Measurements from ENCODE around the gene KCNMA1. TPM values are rescaled to one million over a fixed set of nuclear protein-coding genes. Genes with fewer than 3 reads are reported as not detected.

KCNMA1 gene
- polyA plus RNA-seq, 1 donor: 19.6 TPM

DNA sequence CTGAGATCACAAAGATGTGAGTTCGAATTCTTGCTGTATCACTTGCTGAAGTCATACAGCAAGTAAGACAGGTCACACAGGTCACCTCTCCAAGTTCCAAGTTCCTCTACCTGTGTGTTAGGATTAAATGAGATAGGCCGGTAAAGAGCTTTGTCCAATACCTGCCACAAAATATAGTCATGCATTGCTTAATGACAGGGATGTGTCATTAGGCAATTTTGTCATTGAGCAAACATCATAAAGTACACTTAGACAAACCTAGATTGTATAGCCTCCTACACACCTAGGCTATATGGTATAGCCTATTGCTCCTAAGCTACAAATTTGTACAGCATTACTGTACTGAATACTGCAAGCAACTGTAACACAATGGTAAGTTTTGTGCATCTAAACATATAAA, 469.4 kb downstream of the KCNMA1 start:
- WGBS (ENCODE audit: insufficient coverage, low lambda C conversion rate): no CpG with 5 or more reads among the region's 2 CpGs
- no peaks in the 10 kb centered on the region for H3K4me1 ChIP-seq (ENCODE audit: control insufficient read depth, insufficient read depth, low read length)
- no peak overlapping the region for H3K4me3 ChIP-seq (ENCODE audit: low read length)
- no peaks in the 10 kb centered on the region for H3K36me3 ChIP-seq (ENCODE audit: control insufficient read depth, insufficient read depth, low read length)
- no peak overlapping the region for H3K27ac ChIP-seq (ENCODE audit: low read length)
- peak in 1 of 2 donors; percentile 51 for DNase-seq
- no peaks in the 10 kb centered on the region for H3K27me3 ChIP-seq (ENCODE audit: control insufficient read depth, insufficient read depth, low read length)
- no peaks in the 10 kb centered on the region for H3K9me3 ChIP-seq (ENCODE audit: control insufficient read depth, low read depth, low read length)

DNA sequence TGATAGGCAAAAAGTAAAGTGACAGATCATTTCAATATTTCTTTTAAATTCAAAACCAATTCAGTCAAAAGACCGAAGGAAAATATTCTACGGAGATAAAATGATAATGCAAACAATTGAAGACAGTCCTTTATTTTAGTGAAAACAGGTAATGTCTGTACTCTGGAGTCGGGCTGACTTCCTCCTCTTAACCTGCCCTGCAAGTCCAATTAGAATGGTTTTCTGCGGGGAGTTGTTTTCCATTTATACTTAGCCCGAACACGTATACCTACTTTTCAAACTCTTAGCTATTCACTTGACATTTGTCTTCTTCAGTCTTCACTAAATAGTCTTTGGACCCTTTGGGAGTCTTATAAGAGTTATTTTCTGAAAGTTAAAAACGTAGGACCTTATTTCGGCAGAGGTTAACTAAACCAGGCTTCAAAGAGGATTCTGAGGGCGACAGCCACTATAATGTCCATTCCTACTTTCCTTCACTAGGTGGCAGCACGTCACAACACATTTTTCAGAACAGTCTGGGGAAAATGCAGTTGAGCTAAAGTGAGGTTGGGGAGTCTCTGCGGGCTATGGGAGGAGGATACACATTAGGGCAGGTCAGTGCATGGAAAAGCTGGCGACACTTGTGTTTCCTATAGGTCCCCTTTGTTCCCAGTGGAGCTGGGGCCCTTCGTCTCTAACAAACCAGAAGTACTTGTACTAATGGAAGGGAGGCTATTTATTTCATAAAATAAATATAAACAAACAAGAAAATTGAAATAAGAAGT, 472.0 kb downstream of the KCNMA1 start:
- Histone ChIP-seq H3K9me3 (ENCODE audit: control insufficient read depth, low read depth, low read length) (no peaks in the 10 kb centered on the region), H3K27me3 (ENCODE audit: control insufficient read depth, insufficient read depth, low read length) (no peaks in the 10 kb centered on the region), H3K4me3 (ENCODE audit: low read length) (no peak overlapping the region), H3K36me3 (ENCODE audit: control insufficient read depth, insufficient read depth, low read length) (no peaks in the 10 kb centered on the region), H3K27ac (ENCODE audit: low read length) (no peak overlapping the region), H3K4me1 (ENCODE audit: control insufficient read depth, insufficient read depth, low read length) (no peaks in the 10 kb centered on the region)
- WGBS (ENCODE audit: insufficient coverage, low lambda C conversion rate): 63% methylated on average over 6 of the region's 13 CpGs
- peak; percentile 37 to 58 for DNase-seq

- H3K4me3 ChIP-seq (ENCODE audit: low read length): no peak overlapping the region
- 51% methylated on average over 3 of the region's 5 CpGs for WGBS (ENCODE audit: insufficient coverage, low lambda C conversion rate)
- no peak for DNase-seq
- no peaks in the 10 kb centered on the region for H3K4me1 ChIP-seq (ENCODE audit: control insufficient read depth, insufficient read depth, low read length)
- H3K9me3 ChIP-seq (ENCODE audit: control insufficient read depth, low read depth, low read length): no peaks in the 10 kb centered on the region
- no peaks in the 10 kb centered on the region for H3K36me3 ChIP-seq (ENCODE audit: control insufficient read depth, insufficient read depth, low read length)
- H3K27me3 ChIP-seq (ENCODE audit: control insufficient read depth, insufficient read depth, low read length): no peaks in the 10 kb centered on the region
- no peak overlapping the region for H3K27ac ChIP-seq (ENCODE audit: low read length)
These were observed 472.8 kb downstream of the KCNMA1 start for GRCh38 chr10:77164616-77165311.

DNA sequence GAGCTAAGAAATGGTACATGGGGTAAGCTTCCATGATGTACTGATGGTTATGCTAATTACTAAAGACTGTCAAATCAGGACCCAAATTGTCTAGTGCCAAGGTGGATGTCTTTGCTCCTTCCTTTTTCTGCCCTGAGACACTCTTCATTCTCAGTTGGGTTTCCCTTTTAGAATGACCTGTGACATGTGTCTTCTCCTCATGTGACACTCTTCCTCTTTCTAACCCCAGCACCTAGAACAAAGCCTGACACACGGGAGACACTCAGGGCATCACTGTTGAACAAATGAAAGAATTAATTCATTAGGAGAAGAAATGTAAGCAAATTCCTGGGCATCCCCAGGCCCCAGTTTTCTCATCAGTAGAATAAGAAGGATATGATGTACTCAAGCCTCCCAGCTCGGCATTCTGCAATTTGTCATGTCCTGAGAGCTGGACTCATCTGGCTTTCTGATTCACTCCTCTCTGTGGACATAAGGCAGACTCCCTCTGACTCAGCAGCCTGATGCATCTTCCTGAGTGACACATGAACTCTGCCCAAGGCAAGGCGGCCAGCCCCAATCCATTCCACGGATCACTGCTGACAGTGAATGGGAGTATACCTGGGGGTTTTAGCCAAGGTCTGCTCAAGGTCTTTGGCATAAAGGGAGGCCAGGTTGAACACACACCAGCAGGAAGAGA, 473.8 kb downstream of the KCNMA1 start:
- no CpG with 5 or more reads among the region's 4 CpGs for WGBS (ENCODE audit: insufficient coverage, low lambda C conversion rate)
- Histone ChIP-seq H3K4me3 (ENCODE audit: low read length) (no peak overlapping the region), H3K27ac (ENCODE audit: low read length) (no peak overlapping the region), H3K36me3 (ENCODE audit: control insufficient read depth, insufficient read depth, low read length) (no peaks in the 10 kb centered on the region), H3K4me1 (ENCODE audit: control insufficient read depth, insufficient read depth, low read length) (peaks cover 1% of the 10 kb centered on the region), H3K27me3 (ENCODE audit: control insufficient read depth, insufficient read depth, low read length) (no peaks in the 10 kb centered on the region), H3K9me3 (ENCODE audit: control insufficient read depth, low read depth, low read length) (no peaks in the 10 kb centered on the region)
- DNase-seq: peak; percentile 42 to 55

- no peaks in the 10 kb centered on the region for H3K27me3 ChIP-seq (ENCODE audit: control insufficient read depth, insufficient read depth, low read length)
- no peak overlapping the region for H3K4me3 ChIP-seq (ENCODE audit: low read length)
- no peaks in the 10 kb centered on the region for H3K36me3 ChIP-seq (ENCODE audit: control insufficient read depth, insufficient read depth, low read length)
- H3K4me1 ChIP-seq (ENCODE audit: control insufficient read depth, insufficient read depth, low read length): peaks cover 10% of the 10 kb centered on the region
- 88% methylated on average over 4 of the region's 4 CpGs for WGBS (ENCODE audit: insufficient coverage, low lambda C conversion rate)
- no peaks in the 10 kb centered on the region for H3K9me3 ChIP-seq (ENCODE audit: control insufficient read depth, low read depth, low read length)
- DNase-seq: no peak
- H3K27ac ChIP-seq (ENCODE audit: low read length): no peak overlapping the region
These were observed 474.9 kb downstream of the KCNMA1 start for GRCh38 chr10:77162697-77163096.

- no peak overlapping the region for H3K27ac ChIP-seq (ENCODE audit: low read length)
- no peak overlapping the region for H3K4me3 ChIP-seq (ENCODE audit: low read length)
- H3K9me3 ChIP-seq (ENCODE audit: control insufficient read depth, low read depth, low read length): no peaks in the 10 kb centered on the region
- DNase-seq: no peak
- no CpG with 5 or more reads among the region's 1 CpG for WGBS (ENCODE audit: insufficient coverage, low lambda C conversion rate)
- H3K36me3 ChIP-seq (ENCODE audit: control insufficient read depth, insufficient read depth, low read length): no peaks in the 10 kb centered on the region
- H3K27me3 ChIP-seq (ENCODE audit: control insufficient read depth, insufficient read depth, low read length): no peaks in the 10 kb centered on the region
- H3K4me1 ChIP-seq (ENCODE audit: control insufficient read depth, insufficient read depth, low read length): peaks cover 24% of the 10 kb centered on the region
These were observed 476.9 kb downstream of the KCNMA1 start for GRCh38 chr10:77160679-77161078.

- Histone ChIP-seq H3K4me3 (ENCODE audit: low read length) (no peak overlapping the region), H3K27ac (ENCODE audit: low read length) (no peak overlapping the region)
- WGBS (ENCODE audit: insufficient coverage, low lambda C conversion rate): 33% methylated on average over 1 of the region's 2 CpGs
These were observed 478.0 kb downstream of the KCNMA1 start for GRCh38 chr10:77159538-77160110.

GRCh38 chr10:77158666-77159065, 478.9 kb downstream of the KCNMA1 start:
- no peak overlapping the region for H3K27ac ChIP-seq (ENCODE audit: low read length)
- WGBS (ENCODE audit: insufficient coverage, low lambda C conversion rate): no CpG with 5 or more reads among the region's 3 CpGs
- H3K4me3 ChIP-seq (ENCODE audit: low read length): no peak overlapping the region
- no peaks in the 10 kb centered on the region for H3K36me3 ChIP-seq (ENCODE audit: control insufficient read depth, insufficient read depth, low read length)
- no peaks in the 10 kb centered on the region for H3K9me3 ChIP-seq (ENCODE audit: control insufficient read depth, low read depth, low read length)
- peaks cover 24% of the 10 kb centered on the region for H3K4me1 ChIP-seq (ENCODE audit: control insufficient read depth, insufficient read depth, low read length)
- peak in 1 of 2 donors; percentile 11 for DNase-seq
- no peaks in the 10 kb centered on the region for H3K27me3 ChIP-seq (ENCODE audit: control insufficient read depth, insufficient read depth, low read length)

More at GRCh38 chr10:77159538-77160110, 478.0 kb downstream of the KCNMA1 start:
- Histone ChIP-seq H3K36me3 (ENCODE audit: control insufficient read depth, insufficient read depth, low read length) (no peaks in the 10 kb centered on the region), H3K4me1 (ENCODE audit: control insufficient read depth, insufficient read depth, low read length) (peaks cover 24% of the 10 kb centered on the region), H3K27me3 (ENCODE audit: control insufficient read depth, insufficient read depth, low read length) (no peaks in the 10 kb centered on the region), H3K9me3 (ENCODE audit: control insufficient read depth, low read depth, low read length) (no peaks in the 10 kb centered on the region)
- no peak for DNase-seq

DNA sequence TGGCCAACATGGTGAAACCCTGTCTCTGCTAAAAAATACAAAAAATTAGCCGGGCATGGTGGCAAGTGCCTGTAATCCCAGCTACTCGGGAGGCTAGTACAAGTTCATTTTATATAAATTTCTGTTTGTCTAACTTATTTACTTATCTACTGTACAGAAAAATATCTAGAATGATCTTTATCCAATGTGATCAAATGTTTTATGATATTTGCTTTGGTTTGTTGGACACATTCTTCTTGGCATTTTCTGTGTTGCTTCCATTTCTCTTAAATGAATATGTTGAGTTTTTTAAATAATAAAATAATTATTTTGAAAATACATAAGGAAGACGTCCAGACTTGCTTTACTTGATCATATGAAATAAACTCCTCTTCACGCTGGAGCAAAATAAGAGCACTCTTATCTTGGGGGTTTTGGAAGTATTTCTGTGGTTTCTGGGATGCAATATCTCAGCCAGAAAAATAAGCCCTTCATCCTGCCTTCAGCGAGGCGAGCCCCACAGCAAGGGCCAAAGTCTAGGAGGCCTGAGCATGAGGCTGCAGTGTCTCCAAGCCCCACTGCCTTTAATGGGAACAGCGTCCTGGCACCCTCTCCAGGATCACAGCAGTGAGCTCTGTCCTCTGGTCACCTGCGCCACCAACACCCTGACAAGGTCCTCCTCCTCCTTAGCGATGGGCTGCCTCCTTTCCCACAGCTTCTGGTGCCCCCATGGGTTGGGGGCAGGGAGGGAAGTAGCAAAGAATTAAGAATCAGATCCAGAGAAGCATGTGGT, 480.2 kb downstream of the KCNMA1 start:
- WGBS (ENCODE audit: insufficient coverage, low lambda C conversion rate): 80% methylated on average over 2 of the region's 9 CpGs
- Histone ChIP-seq H3K4me3 (ENCODE audit: low read length) (no peak overlapping the region), H3K27ac (ENCODE audit: low read length) (peak overlapping the region; percentile 43), H3K36me3 (ENCODE audit: control insufficient read depth, insufficient read depth, low read length) (no peaks in the 10 kb centered on the region), H3K4me1 (ENCODE audit: control insufficient read depth, insufficient read depth, low read length) (peaks cover 24% of the 10 kb centered on the region), H3K27me3 (ENCODE audit: control insufficient read depth, insufficient read depth, low read length) (no peaks in the 10 kb centered on the region), H3K9me3 (ENCODE audit: control insufficient read depth, low read depth, low read length) (no peaks in the 10 kb centered on the region)
- DNase-seq: peak; percentile 35 to 81
